ENCODE data around the gene VSIG8.

The VSIG8 gene

GRCh38 chr1:159828581-159829272 lies 33.7 kb downstream of the VSIG8 start:
- DNase-seq = no peak

GRCh38 chr1:159828176-159828575 lies 34.3 kb downstream of the VSIG8 start:
- no peak for DNase-seq

GRCh38 chr1:159827549-159827948 lies 34.9 kb downstream of the VSIG8 start:
- DNase-seq = peak in 1 of 2 donors; percentile 58

- DNase-seq = peak in 1 of 2 donors; percentile 23
These were observed 35.4 kb downstream of the VSIG8 start for GRCh38 chr1:159827102-159827490.

GRCh38 chr1:159826441-159827101 lies 35.9 kb downstream of the VSIG8 start, which contains the start of gene SLAMF8:
Gene SLAMF8 (plus strand): TSS chr1:159826873. CDS start chr1:159826899, 26 bp downstream.
- peak; percentile 68 to 71 for DNase-seq

- DNase-seq = no peak
These were observed 36.9 kb downstream of the VSIG8 start for GRCh38 chr1:159825564-159825963.

GRCh38 chr1:159823406-159823805 lies 39.1 kb downstream of the VSIG8 start:
- no peak for DNase-seq

GRCh38 chr1:159821171-159821867 lies 41.1 kb downstream of the VSIG8 start:
- no peak for DNase-seq

GRCh38 chr1:159817276-159818041 lies 45.0 kb downstream of the VSIG8 start:
- no peak for DNase-seq

GRCh38 chr1:159815926-159816325 lies 46.5 kb downstream of the VSIG8 start:
- DNase-seq = no peak

- no peak for DNase-seq
These were observed 57.5 kb downstream of the VSIG8 start for GRCh38 chr1:159804924-159805323.
